ENCODE data around the gene NT5DC4.

Gene NT5DC4

DNA sequence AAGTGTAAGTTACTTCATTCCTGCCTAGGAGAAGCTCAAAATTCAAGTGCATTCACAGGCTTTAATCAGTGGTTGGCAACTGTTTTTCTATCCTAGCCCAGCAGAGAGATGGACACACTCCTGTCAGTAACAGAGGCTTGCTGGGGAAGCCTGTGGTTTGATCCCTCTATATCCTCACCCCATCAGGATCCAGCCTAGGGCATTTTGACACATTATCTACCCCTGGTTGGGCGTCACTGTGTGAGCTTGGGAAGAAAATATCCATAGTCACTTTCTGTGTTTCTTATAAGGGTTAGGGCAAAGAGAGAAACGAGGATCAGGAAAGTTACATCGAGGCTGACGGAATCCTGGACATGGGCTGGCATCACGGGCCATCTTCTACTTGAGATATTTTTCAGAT, 10.0 kb downstream of the NT5DC4 start:
- no peaks in the 10 kb centered on the region for H3K4me1 Mint-ChIP-seq
- TF ChIP-seq, protein P1, sequence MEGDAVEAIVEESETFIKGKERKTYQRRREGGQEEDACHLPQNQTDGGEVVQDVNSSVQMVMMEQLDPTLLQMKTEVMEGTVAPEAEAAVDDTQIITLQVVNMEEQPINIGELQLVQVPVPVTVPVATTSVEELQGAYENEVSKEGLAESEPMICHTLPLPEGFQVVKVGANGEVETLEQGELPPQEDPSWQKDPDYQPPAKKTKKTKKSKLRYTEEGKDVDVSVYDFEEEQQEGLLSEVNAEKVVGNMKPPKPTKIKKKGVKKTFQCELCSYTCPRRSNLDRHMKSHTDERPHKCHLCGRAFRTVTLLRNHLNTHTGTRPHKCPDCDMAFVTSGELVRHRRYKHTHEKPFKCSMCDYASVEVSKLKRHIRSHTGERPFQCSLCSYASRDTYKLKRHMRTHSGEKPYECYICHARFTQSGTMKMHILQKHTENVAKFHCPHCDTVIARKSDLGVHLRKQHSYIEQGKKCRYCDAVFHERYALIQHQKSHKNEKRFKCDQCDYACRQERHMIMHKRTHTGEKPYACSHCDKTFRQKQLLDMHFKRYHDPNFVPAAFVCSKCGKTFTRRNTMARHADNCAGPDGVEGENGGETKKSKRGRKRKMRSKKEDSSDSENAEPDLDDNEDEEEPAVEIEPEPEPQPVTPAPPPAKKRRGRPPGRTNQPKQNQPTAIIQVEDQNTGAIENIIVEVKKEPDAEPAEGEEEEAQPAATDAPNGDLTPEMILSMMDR (IDR thresholded peaks at IDR 0.05), result no peak
- no peak for DNase-seq
- no peaks in the 10 kb centered on the region for H3K36me3 Mint-ChIP-seq (ENCODE audit: low read depth)
- H3K27ac Mint-ChIP-seq, result no peak overlapping the region
- H3K9me3 Mint-ChIP-seq, result no peaks in the 10 kb centered on the region
- no peak overlapping the region for H3K4me3 Mint-ChIP-seq
- H3K27me3 Mint-ChIP-seq (ENCODE audit: low read depth, poor library complexity), result peaks cover 20% of the 10 kb centered on the region

DNA sequence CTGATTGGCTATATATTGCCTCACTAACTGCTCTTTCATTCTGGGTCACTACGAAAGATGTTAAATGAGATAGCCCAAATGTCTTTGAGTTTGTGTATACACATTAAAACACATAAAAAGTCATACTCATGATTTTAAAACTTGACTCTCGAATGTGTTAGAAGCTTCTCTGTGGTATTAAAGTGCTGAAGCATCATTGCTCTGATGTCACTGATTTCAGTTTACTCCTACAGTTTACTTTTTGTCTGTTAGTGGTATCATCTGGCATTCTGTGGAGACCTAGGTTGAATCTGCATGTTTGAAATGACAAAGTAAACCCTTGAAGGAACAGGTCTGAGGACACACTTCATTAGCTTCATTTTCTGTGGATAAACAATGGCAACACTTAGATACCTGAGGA, 10.7 kb downstream of the NT5DC4 start:
- Mint-ChIP-seq H3K27ac (no peak overlapping the region), H3K9me3 (no peaks in the 10 kb centered on the region), H3K36me3 (ENCODE audit: low read depth) (peaks cover under 1% of the 10 kb centered on the region), H3K27me3 (ENCODE audit: low read depth, poor library complexity) (peaks cover 20% of the 10 kb centered on the region), H3K4me3 (no peak overlapping the region), H3K4me1 (no peaks in the 10 kb centered on the region)
- TF ChIP-seq, protein P1 (IDR thresholded peaks at IDR 0.05), result no peak
- DNase-seq, result no peak

DNA sequence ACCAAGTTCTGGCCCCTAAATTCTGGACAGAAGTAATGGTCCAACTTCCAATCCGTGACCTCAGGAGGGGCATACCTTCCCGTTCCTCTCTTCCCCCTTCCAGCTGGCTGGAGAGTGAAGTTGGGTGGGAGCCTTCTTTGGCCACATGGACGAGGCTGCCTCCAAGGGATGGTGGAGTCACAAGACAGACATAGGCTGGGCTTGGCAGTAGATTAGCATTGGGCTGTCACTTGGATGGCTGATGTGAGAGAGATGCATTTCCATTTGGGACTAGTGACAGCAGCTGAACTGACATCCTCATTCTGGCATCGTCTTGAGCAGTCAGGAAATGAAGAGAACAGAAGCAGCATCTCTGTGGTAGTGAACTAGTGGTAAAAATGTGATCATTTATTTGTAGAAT, 12.6 kb downstream of the NT5DC4 start:
- no peak overlapping the region for H3K27ac Mint-ChIP-seq
- peaks cover 9% of the 10 kb centered on the region for H3K27me3 Mint-ChIP-seq (ENCODE audit: low read depth, poor library complexity)
- no peak overlapping the region for H3K4me3 Mint-ChIP-seq
- H3K9me3 Mint-ChIP-seq, result no peaks in the 10 kb centered on the region
- no peaks in the 10 kb centered on the region for H3K4me1 Mint-ChIP-seq
- H3K36me3 Mint-ChIP-seq (ENCODE audit: low read depth), result peaks cover 19% of the 10 kb centered on the region
- no peak for DNase-seq
- TF ChIP-seq, protein P1 (IDR thresholded peaks at IDR 0.05), result no peak

DNA sequence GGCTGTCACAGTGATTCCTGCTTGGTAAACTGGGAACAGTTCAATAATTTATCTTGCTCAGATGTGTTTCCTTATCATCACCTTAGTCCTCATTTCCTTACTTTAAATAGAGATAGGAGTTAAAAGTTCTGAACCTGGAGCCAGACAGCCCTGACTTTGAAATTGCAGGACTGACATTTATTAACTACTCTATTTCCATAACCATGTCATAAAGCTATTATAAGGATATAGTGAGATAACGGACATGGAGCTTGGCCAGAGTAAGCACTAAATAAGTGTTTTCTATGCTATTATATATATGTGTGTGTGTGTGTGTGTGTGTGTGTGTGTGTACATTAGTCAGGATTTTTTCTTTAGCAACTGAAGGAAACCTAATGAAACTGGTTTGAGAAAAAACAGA, 13.1 kb downstream of the NT5DC4 start:
- no peak overlapping the region for H3K27ac Mint-ChIP-seq
- no peaks in the 10 kb centered on the region for H3K4me1 Mint-ChIP-seq
- no peak for DNase-seq
- TF ChIP-seq, protein P1 (IDR thresholded peaks at IDR 0.05), result no peak
- peaks cover 23% of the 10 kb centered on the region for H3K36me3 Mint-ChIP-seq (ENCODE audit: low read depth)
- H3K9me3 Mint-ChIP-seq, result no peaks in the 10 kb centered on the region
- no peak overlapping the region for H3K4me3 Mint-ChIP-seq
- peaks cover 7% of the 10 kb centered on the region for H3K27me3 Mint-ChIP-seq (ENCODE audit: low read depth, poor library complexity)

DNA sequence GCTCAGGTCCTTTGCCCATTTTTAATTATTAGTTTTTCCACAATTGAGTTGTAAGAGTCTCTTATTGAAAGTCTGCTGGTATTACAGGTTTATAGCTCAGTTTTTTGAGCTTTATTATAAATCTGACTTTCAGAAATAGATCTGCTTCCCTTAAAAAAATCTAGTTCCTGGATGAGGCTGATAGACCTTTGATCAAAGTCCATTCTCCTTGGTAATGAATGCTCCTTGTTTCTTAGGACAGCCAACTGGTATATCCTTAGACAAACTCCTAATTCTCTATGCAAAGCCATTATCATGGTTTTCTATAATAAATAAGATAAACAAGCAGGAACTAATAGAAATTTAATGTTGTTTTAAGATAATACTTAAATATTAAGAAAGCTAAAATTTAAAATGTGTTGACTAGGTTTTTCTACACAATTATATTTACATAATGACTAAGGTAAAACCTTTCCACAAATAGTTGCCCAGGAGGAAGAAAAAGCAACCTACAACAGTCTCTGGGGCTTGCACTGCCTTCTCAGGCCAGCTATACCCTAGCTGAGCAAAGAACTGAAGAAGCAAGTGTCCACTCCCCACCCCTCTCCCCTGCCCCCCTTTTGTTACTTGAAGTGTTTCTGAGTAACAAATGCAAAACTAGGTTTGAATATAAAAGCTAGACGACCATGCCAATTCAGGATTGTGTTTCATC, 16.9 kb downstream of the NT5DC4 start:
- no peak overlapping the region for H3K27ac Mint-ChIP-seq
- H3K4me3 Mint-ChIP-seq, result no peak overlapping the region
- peaks cover 11% of the 10 kb centered on the region for H3K4me1 Mint-ChIP-seq
- H3K36me3 Mint-ChIP-seq (ENCODE audit: low read depth), result peaks cover 59% of the 10 kb centered on the region
- TF ChIP-seq, protein P1 (IDR thresholded peaks at IDR 0.05), result no peak
- no peaks in the 10 kb centered on the region for H3K9me3 Mint-ChIP-seq
- peaks cover 3% of the 10 kb centered on the region for H3K27me3 Mint-ChIP-seq (ENCODE audit: low read depth, poor library complexity)
- DNase-seq, result no peak

DNA sequence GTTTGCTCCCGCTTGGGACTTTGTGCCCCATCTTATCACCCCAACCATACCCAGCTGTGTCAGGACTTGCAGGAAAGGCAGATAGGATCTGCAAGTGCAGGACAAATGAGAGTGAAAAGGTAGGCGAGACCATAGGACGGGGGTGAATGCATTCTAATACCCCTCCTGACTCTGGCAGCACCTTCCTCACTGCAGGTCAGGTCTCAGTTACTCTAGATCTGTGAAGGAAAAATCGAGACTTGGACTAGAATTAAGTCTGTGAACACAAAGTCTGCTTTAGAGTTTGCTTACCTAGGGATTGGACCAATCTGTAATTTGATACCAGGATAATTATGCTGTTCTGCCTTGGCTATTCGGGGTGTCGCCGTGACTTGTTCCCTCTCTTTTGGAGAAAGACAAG, 19.7 kb downstream of the NT5DC4 start:
- no peak overlapping the region for H3K4me3 Mint-ChIP-seq
- H3K36me3 Mint-ChIP-seq (ENCODE audit: low read depth), result peaks cover 74% of the 10 kb centered on the region
- H3K27me3 Mint-ChIP-seq (ENCODE audit: low read depth, poor library complexity), result peaks cover 3% of the 10 kb centered on the region
- H3K4me1 Mint-ChIP-seq, result peaks cover 11% of the 10 kb centered on the region
- no peak overlapping the region for H3K27ac Mint-ChIP-seq
- H3K9me3 Mint-ChIP-seq, result no peaks in the 10 kb centered on the region
- TF ChIP-seq, protein P1 (IDR thresholded peaks at IDR 0.05), result no peak
- no peak for DNase-seq
